Right lobe of liver (tissue), 4 donors: ENCODE measurements around the gene SLC2A4.

ENCODE experiments used
- POLR2A ChIP-seq: fragments of 450-650 bp; IDR thresholded peaks from one replicate; pipeline ENCODE4 v1.6.1; 2017; ENCODE audit warnings: antibody characterized with exemption, mild to moderate bottlenecking
- TF ChIP-seq, protein P1 (sequence below), 4 donors: fragments of 200-600 bp in 3 of 4; fragments of 450-650 bp in 1 of 4; IDR thresholded peaks; one replicate each; pipeline versions ENCODE4 v1.5.1 to v1.8.0; 2016 to 2022; ENCODE audit warnings: antibody characterized with exemption in 4 of 4, mild to moderate bottlenecking in 2 of 4
- donor health status: DM: no; HTN: no; CAD: no.
- donor health status: DM: no; HTN: no; CAD: no.
- donor health status: DM: no; HTN: yes; CAD: no.

DNA sequence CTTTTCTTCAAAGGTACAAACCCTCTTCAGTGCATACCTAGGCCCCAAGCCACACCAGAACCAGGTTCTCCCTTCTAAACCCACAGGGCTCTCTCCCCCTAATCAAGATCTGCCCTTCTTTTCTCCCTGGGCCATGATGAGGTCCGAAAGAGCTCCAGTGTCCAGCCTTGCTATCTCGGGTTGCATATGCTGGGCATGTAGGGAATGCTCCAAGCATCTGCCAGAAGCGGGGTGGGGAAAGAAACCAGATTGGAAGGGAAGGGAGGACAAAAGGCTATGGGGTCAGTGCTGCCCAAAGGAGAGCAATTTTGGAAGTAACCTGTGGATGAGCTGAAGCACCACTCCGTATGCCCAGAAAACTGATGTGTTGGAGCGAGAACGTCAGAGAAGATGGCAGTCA lies 32.3 kb upstream of the SLC2A4 start:
- TF ChIP-seq, protein P1, sequence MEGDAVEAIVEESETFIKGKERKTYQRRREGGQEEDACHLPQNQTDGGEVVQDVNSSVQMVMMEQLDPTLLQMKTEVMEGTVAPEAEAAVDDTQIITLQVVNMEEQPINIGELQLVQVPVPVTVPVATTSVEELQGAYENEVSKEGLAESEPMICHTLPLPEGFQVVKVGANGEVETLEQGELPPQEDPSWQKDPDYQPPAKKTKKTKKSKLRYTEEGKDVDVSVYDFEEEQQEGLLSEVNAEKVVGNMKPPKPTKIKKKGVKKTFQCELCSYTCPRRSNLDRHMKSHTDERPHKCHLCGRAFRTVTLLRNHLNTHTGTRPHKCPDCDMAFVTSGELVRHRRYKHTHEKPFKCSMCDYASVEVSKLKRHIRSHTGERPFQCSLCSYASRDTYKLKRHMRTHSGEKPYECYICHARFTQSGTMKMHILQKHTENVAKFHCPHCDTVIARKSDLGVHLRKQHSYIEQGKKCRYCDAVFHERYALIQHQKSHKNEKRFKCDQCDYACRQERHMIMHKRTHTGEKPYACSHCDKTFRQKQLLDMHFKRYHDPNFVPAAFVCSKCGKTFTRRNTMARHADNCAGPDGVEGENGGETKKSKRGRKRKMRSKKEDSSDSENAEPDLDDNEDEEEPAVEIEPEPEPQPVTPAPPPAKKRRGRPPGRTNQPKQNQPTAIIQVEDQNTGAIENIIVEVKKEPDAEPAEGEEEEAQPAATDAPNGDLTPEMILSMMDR (IDR thresholded peaks at IDR 0.05): no peak
- TF ChIP-seq POLR2A: no peak
